SK-N-SH (cell line): ENCODE data around the gene DCP1B. TPM values are rescaled to one million over a fixed set of nuclear protein-coding genes. Genes with fewer than 3 reads are reported as not detected.

ENCODE experiments used
- CTCF ChIA-PET: fragments of 300-600, 350-600 bp; formaldehyde crosslinking; extraction: SDS; loops from one replicate; lab custom pipeline; 2021; lab: Yijun Ruan, JAX
- POLR2A ChIA-PET: fragments of 350-600 bp; sonication (Branson Sonifier 250); formaldehyde crosslinking; extraction: SDS; loops from one replicate; lab custom pipeline; 2020; ENCODE audit warnings: antibody characterized with exemption, inconsistent platforms; lab: Yijun Ruan, JAX
- DNase-seq: peaks from one replicate; pipeline ENCODE4 v3.0.0; 2012
- H2AFZ ChIP-seq: fragments of 200-600 bp; sonication (generic); 2 replicates; pipeline ENCODE4 v1.8.1; 2016; ENCODE audit warnings: antibody characterized with exemption, mild to moderate bottlenecking, low read depth
- H3F3A ChIP-seq: fragments of 200-600 bp; sonication (generic); replicated peaks from 2 replicates; pipeline ENCODE3; 2016; ENCODE audit warnings: antibody characterized with exemption, mild to moderate bottlenecking; ENCODE audit not compliant: insufficient read depth
- H3K27ac ChIP-seq, 2 experiments: fragments of 200-500 bp in 1 of 2; fragments of 200-600 bp in 1 of 2; sonication (Bioruptor generic) in 1 of 2; sonication (generic), shearing (Covaris generic) in 1 of 2; 2 replicates each; pipeline versions ENCODE4 v1.5.1 to v1.6.1; 2014 to 2016; ENCODE audit warnings: low read depth in 2 of 2, inconsistent platforms in 1 of 2, low read length in 1 of 2, mild to moderate bottlenecking in 1 of 2, mixed read lengths in 1 of 2
- H3K27me3 ChIP-seq: fragments of 200-600 bp; sonication (generic), shearing (Covaris generic); 2 replicates; pipeline ENCODE4 v1.6.1; 2016; ENCODE audit warnings: mixed run types; ENCODE audit not compliant: insufficient read depth
- H3K36me3 ChIP-seq, 2 experiments: fragments of 200-500 bp in 1 of 2; fragments of 200-600 bp in 1 of 2; sonication (Bioruptor generic) in 1 of 2; sonication (generic) in 1 of 2; replicated peaks in 1 of 2; 2 replicates each; pipeline versions ENCODE3 to v1.5.1; 2014 to 2016; ENCODE audit warnings: low read length in 1 of 2, mild to moderate bottlenecking in 1 of 2; ENCODE audit not compliant: insufficient read depth in 2 of 2, control insufficient read depth in 1 of 2
- H3K4me1 ChIP-seq, 2 experiments: fragments of 200-500 bp in 1 of 2; fragments of 200-600 bp in 1 of 2; sonication (Bioruptor generic) in 1 of 2; sonication (generic), shearing (Covaris generic) in 1 of 2; 2 replicates each; pipeline versions ENCODE4 v1.5.1 to v1.6.1; 2014 to 2016; ENCODE audit warnings: low read depth in 1 of 2, low read length in 1 of 2, mixed run types in 1 of 2; ENCODE audit not compliant: insufficient read depth in 2 of 2, control insufficient read depth in 1 of 2
- H3K4me2 ChIP-seq: fragments of 200-600 bp; sonication (generic), shearing (Covaris generic); 2 replicates; pipeline ENCODE4 v1.6.1; 2017; ENCODE audit warnings: mixed run types
- H3K4me3 ChIP-seq, 2 experiments: fragments of 200-500 bp in 1 of 2; fragments of 200-600 bp in 1 of 2; sonication (Bioruptor generic) in 1 of 2; sonication (generic), shearing (Covaris generic) in 1 of 2; 2 replicates each; pipeline versions ENCODE4 v1.5.1 to v1.8.1; 2014 to 2016; ENCODE audit warnings: low read depth in 2 of 2, inconsistent platforms in 1 of 2, low read length in 1 of 2, mild to moderate bottlenecking in 1 of 2, mixed read lengths in 1 of 2, moderate library complexity in 1 of 2
- H3K79me2 ChIP-seq: fragments of 200-600 bp; sonication (generic); 2 replicates; pipeline ENCODE4 v1.8.1; 2017; ENCODE audit warnings: mild to moderate bottlenecking; ENCODE audit not compliant: insufficient read depth
- H3K9ac ChIP-seq: fragments of 200-600 bp; sonication (generic); 2 replicates; pipeline ENCODE4 v1.6.1; 2017; ENCODE audit warnings: mixed run types
- H3K9me2 ChIP-seq: fragments of 200-600 bp; sonication (generic); 2 replicates; pipeline ENCODE4 v1.6.1; 2017; ENCODE audit warnings: mixed run types
- H3K9me3 ChIP-seq: fragments of 200-600 bp; sonication (generic); 2 replicates; pipeline ENCODE4 v1.6.1; 2017; ENCODE audit warnings: mixed run types, mild to moderate bottlenecking, moderate library complexity
- H4K20me1 ChIP-seq: fragments of 200-600 bp; sonication (generic); 2 replicates; pipeline ENCODE4 v1.6.1; 2017; ENCODE audit warnings: mild to moderate bottlenecking, mixed run types; ENCODE audit not compliant: insufficient read depth
- FOXJ3 ChIP-seq: sonication (generic); formaldehyde crosslinking; IDR thresholded peaks from 2 replicates; pipeline ENCODE4 v1.5.1; 2020; ENCODE audit warnings: mild to moderate bottlenecking, missing genetic modification reagents
- GABPA ChIP-seq: IDR thresholded peaks from 2 replicates; pipeline ENCODE4 v1.4.0; 2012; ENCODE audit warnings: low read depth, mild to moderate bottlenecking
- GATA2 ChIP-seq: sonication (generic); formaldehyde crosslinking; IDR thresholded peaks from 2 replicates; pipeline ENCODE4 v1.5.0; 2020; ENCODE audit warnings: mild to moderate bottlenecking, missing genetic modification reagents
- IRF3 ChIP-seq: fragments of 150-350 bp; IDR thresholded peaks from 2 replicates; pipeline ENCODE4 v1.6.1; 2016; ENCODE audit warnings: mild to moderate bottlenecking, low read depth, low read length
- NRF1 ChIP-seq: IDR thresholded peaks from 2 replicates; pipeline ENCODE4 v1.6.1; 2012; ENCODE audit warnings: low read depth, mild to moderate bottlenecking, low read length
- PBX3 ChIP-seq: IDR thresholded peaks from 2 replicates; pipeline ENCODE4; 2012
- POLR2AphosphoS5 ChIP-seq: IDR thresholded peaks from 2 replicates; pipeline ENCODE4 v1.6.1; 2012; ENCODE audit warnings: low read depth, low read length
- RCOR1 ChIP-seq: fragments of 150-350 bp; IDR thresholded peaks from 2 replicates; pipeline ENCODE4 v1.6.1; 2017; ENCODE audit warnings: antibody characterized with exemption, low read length
- RFX5 ChIP-seq: IDR thresholded peaks from 2 replicates; pipeline ENCODE4 v1.6.1; 2012; ENCODE audit warnings: mild to moderate bottlenecking, improper control_type of control experiment, low read length
- SIN3A ChIP-seq: IDR thresholded peaks from 2 replicates; pipeline ENCODE4 v1.6.1; 2012; ENCODE audit warnings: low read depth, mild to moderate bottlenecking, low read length, moderate library complexity, borderline replicate concordance
- TCF12 ChIP-seq: IDR thresholded peaks from 2 replicates; pipeline ENCODE4 v1.4.0; 2012
- TEAD4 ChIP-seq: IDR thresholded peaks from 2 replicates; pipeline ENCODE4 v1.4.0; 2012; ENCODE audit warnings: mild to moderate bottlenecking, borderline replicate concordance; ENCODE audit not compliant: insufficient read depth
- WGBS: methylation state at CpG from one replicate; pipeline ENCODE4 v1.1.6; 2017; ENCODE audit warnings: low lambda C conversion rate; 5-methylcytosine and 5-hydroxymethylcytosine counted together
- polyA plus RNA-seq, 3 experiments: library from polyadenylated mRNA; depleted of rRNA; stranded (reverse); fragments of >200 nt; gene quantifications; 2 replicates each; pipeline ENCODE4 v1.2.3, GENCODE V29; 2012
- TF ChIP-seq, protein P1 (sequence below): IDR thresholded peaks from 2 replicates; pipeline ENCODE4 v1.4.0; 2012; ENCODE audit warnings: low read depth
- TF ChIP-seq, protein P2 (sequence below): IDR thresholded peaks from 2 replicates; pipeline ENCODE4 v1.6.1; 2012; ENCODE audit warnings: mild to moderate bottlenecking, low read depth, low read length, moderate library complexity

Gene DCP1B
- polyA plus RNA-seq, 1 of the 3 experiments (the other 2 are of a cell fraction) = 18.8 TPM

DNA sequence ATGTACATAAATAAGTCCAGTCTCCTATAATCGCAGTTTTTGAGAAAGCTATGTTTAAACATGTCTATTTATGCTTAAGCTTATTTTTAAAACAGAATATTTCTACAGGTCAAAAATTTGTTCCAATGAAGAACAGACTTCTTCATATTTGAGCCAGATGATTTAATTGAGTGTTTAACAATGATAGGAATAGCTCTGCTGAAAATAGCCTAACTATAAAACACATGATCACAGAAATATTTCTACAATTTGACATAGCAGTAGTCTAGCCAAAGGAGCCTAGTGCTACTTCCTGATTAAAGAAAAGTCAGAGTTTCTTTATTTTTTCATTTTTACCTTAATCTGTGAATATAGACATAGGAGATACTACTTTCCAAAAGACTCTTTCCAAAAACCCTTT lies 29.4 kb downstream of the DCP1B start:
- H3K9me3 ChIP-seq = no peaks in the 10 kb centered on the region
- H3K4me3 ChIP-seq = no peak overlapping the region
- no peak for TF ChIP-seq SIN3A
- TF ChIP-seq POLR2AphosphoS5 = no peak
- no peak for TF ChIP-seq IRF3
- TF ChIP-seq FOXJ3 = no peak
- TF ChIP-seq TCF12 = no peak
- TF ChIP-seq NRF1 = no peak
- no peak for TF ChIP-seq GABPA
- TF ChIP-seq, protein P1, sequence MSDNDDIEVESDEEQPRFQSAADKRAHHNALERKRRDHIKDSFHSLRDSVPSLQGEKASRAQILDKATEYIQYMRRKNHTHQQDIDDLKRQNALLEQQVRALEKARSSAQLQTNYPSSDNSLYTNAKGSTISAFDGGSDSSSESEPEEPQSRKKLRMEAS = no peak
- TF ChIP-seq TEAD4 = no peak
- TF ChIP-seq RFX5 = no peak
- TF ChIP-seq, protein P2, sequence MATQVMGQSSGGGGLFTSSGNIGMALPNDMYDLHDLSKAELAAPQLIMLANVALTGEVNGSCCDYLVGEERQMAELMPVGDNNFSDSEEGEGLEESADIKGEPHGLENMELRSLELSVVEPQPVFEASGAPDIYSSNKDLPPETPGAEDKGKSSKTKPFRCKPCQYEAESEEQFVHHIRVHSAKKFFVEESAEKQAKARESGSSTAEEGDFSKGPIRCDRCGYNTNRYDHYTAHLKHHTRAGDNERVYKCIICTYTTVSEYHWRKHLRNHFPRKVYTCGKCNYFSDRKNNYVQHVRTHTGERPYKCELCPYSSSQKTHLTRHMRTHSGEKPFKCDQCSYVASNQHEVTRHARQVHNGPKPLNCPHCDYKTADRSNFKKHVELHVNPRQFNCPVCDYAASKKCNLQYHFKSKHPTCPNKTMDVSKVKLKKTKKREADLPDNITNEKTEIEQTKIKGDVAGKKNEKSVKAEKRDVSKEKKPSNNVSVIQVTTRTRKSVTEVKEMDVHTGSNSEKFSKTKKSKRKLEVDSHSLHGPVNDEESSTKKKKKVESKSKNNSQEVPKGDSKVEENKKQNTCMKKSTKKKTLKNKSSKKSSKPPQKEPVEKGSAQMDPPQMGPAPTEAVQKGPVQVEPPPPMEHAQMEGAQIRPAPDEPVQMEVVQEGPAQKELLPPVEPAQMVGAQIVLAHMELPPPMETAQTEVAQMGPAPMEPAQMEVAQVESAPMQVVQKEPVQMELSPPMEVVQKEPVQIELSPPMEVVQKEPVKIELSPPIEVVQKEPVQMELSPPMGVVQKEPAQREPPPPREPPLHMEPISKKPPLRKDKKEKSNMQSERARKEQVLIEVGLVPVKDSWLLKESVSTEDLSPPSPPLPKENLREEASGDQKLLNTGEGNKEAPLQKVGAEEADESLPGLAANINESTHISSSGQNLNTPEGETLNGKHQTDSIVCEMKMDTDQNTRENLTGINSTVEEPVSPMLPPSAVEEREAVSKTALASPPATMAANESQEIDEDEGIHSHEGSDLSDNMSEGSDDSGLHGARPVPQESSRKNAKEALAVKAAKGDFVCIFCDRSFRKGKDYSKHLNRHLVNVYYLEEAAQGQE = no peak
- TF ChIP-seq RCOR1 = no peak
- no peak for TF ChIP-seq PBX3
- TF ChIP-seq GATA2 (CRISPR knock-in tag) = no peak
- peaks cover 7 to 8% of the 10 kb centered on the region in 2 experiments for H3K36me3 ChIP-seq
- H4K20me1 ChIP-seq = peaks cover 15% of the 10 kb centered on the region
- 94% methylated on average over 1 of the region's 1 CpG for WGBS
- no peak overlapping the region for H2AFZ ChIP-seq
- H3K79me2 ChIP-seq = peaks cover 6% of the 10 kb centered on the region; the same call in 1 of the 2 replicates
- H3K4me2 ChIP-seq = no peak overlapping the region
- peaks cover 11% of the 10 kb centered on the region for H3F3A ChIP-seq
- DNase-seq = no peak
- peaks cover 3 to 8% of the 10 kb centered on the region in 2 experiments; a peak in 3 of 4 replicates for H3K4me1 ChIP-seq
- H3K9me2 ChIP-seq = no peaks in the 10 kb centered on the region
- H3K27ac ChIP-seq = no peak overlapping the region; a peak in 1 of 4 replicates
- ChIA-PET POLR2A (no interaction called here), CTCF (interaction anchor here (1.3 to 2.8 kb wide), 3 partner anchors 19 to 340 kb away, joined by 3 to 13 read pairs (median 4); no protein-coding TSS in a partner anchor)
- no peak overlapping the region for H3K9ac ChIP-seq
- H3K27me3 ChIP-seq = no peaks in the 10 kb centered on the region
